Fibroblast of mammary gland (primary cell): Measurements from ENCODE around the gene PDP2.

Experiments
- DNase-seq: peaks from one replicate; pipeline ENCODE4 v3.0.0-alpha.2; 2010; ENCODE audit warnings: low read depth
- H3K4me3 ChIP-seq: 2 replicates; pipeline ENCODE4 v1.5.1; 2011; ENCODE audit warnings: low read depth, mild to moderate bottlenecking, low read length, moderate library complexity; ENCODE audit not compliant: control insufficient read depth
- CTCF ChIP-seq: conservative IDR thresholded peaks from 2 replicates; pipeline ENCODE4 v1.5.1; 2011; ENCODE audit warnings: low read depth, low read length, inconsistent platforms; ENCODE audit not compliant: control insufficient read depth, insufficient read depth

The PDP2 gene

GRCh38 chr16:66913081-66913480, 32.8 kb downstream of the PDP2 start:
- DNase-seq: no peak
- TF ChIP-seq CTCF: no peak
- no peak overlapping the region for H3K4me3 ChIP-seq

- DNase-seq: no peak
- H3K4me3 ChIP-seq: no peak overlapping the region
- no peak for TF ChIP-seq CTCF
Observed at GRCh38 chr16:66913711-66914110, 33.4 kb downstream of the PDP2 start.

GRCh38 chr16:66914541-66914940, 34.2 kb downstream of the PDP2 start:
- no peak for TF ChIP-seq CTCF
- no peak for DNase-seq
- no peak overlapping the region for H3K4me3 ChIP-seq

- no peak for DNase-seq
- no peak for TF ChIP-seq CTCF
- no peak overlapping the region for H3K4me3 ChIP-seq
Observed at GRCh38 chr16:66915041-66915440, 34.7 kb downstream of the PDP2 start.

- no peak for TF ChIP-seq CTCF
- no peak for DNase-seq
- no peak overlapping the region for H3K4me3 ChIP-seq
Observed at GRCh38 chr16:66916518-66916917, 36.2 kb downstream of the PDP2 start.

- no peak for TF ChIP-seq CTCF
- no peak overlapping the region for H3K4me3 ChIP-seq
Observed at GRCh38 chr16:66917741-66918140, 37.4 kb downstream of the PDP2 start.

GRCh38 chr16:66918355-66918754, 38.0 kb downstream of the PDP2 start:
- no peak for TF ChIP-seq CTCF
- no peak overlapping the region for H3K4me3 ChIP-seq
- no peak for DNase-seq

More at GRCh38 chr16:66917741-66918140, 37.4 kb downstream of the PDP2 start:
- DNase-seq: no peak
